SH-SY5Y (cell line): ENCODE measurements around the gene KCNG2.

Experiments used
- GATA2 ChIP-seq: IDR thresholded peaks from 2 replicates; pipeline ENCODE4 v1.6.1; 2011; ENCODE audit warnings: mild to moderate bottlenecking, low read depth, low read length
- GATA3 ChIP-seq: IDR thresholded peaks from 2 replicates; pipeline ENCODE4 v1.6.1; 2011; ENCODE audit warnings: low read depth, mild to moderate bottlenecking, low read length, moderate library complexity

- TF ChIP-seq GATA3 (no peak), GATA2 (no peak)
These were observed 9.6 kb upstream of the KCNG2 start for GRCh38 chr18:79787865-79788733.
